ENCODE measurements around the gene PTGES3L.
"Not testable (repeated sequence)": the region's sequence is repeated elsewhere in the genome, so short reads cannot be mapped to it uniquely, and the experiment has no call there.

Gene PTGES3L

GRCh38 chr17:42980274-42980765 lies 440 bp upstream of the PTGES3L start, which contains the start of gene RUNDC1:
TSS of gene RUNDC1 (plus strand) at chr17:42980565. CDS start at chr17:42980577, 12 bp downstream.
- DNase-seq (ENCODE audit: low read depth): peak; percentile 84

GRCh38 chr17:42975701-42976100 lies 4.2 kb downstream of the PTGES3L start:
- not testable (repeated sequence) for DNase-seq (ENCODE audit: low read depth)

GRCh38 chr17:42975265-42975664 lies 4.6 kb downstream of the PTGES3L start:
- DNase-seq (ENCODE audit: low read depth): no peak

DNA sequence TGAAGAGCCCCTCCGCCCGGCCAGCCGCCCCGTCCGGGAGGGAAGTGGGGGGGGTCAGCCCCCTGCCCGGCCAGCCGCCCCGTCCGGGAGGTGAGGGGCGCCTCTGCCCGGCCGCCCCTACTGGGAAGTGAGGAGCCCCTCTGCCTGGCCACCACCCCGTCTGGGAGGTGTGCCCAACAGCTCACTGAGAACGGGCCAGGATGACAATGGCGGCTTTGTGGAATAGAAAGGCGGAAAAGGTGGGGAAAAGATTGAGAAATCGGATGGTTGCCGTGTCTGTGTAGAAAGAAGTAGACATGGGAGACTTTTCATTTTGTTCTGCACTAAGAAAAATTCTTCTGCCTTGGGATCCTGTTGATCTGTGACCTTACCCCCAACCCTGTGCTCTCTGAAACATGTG lies 6.6 kb downstream of the PTGES3L start:
- DNase-seq (ENCODE audit: low read depth): not testable (repeated sequence)

GRCh38 chr17:42971589-42971988 lies 8.3 kb downstream of the PTGES3L start:
- no peak for DNase-seq (ENCODE audit: low read depth)

DNA sequence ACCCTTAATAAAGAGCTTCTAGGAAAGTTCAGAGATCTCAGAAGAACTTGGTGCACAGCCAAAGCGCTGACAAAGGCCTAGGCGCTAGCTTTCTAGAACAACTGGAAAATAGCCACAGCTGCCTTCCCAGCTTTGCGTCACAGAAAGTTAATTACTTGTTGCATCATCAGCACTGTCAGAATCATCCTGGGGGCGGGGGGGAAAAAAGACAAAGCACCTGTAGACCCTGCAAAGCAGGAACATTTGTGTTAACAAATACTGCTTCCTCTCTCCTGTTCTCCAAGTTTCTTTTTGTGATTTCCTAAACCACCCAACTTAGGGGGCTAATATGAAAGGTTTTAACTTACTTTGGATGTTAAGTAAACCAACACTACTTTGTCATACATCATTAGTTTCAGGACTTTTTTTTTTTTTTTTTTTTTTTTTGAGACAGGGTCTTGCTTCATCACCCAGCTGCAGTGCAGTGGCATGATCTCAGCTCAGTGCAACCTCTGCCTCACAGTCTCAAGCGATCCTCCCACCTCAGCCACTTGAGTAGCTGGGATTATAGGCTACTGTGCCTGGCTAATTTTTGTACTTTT lies 10.8 kb downstream of the PTGES3L start:
- DNase-seq (ENCODE audit: low read depth): no peak

DNA sequence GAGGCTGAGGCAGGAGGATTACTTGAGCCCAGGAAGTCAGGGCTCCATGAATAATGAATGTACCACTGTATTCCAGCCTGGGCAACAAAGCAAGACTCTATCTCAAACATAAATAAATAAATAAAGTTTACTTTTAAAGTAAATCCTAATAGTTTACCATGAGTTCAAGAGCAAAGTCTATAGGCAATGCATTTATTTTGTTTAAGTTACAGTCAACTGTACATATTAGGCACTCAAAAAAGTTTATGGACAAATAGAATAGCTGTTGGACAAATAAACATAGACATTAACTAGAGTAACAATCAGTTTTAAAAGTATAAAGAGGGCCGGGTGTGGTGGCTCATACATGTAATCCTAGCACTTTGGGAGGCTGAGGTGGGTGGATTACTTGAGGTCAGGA lies 12.0 kb downstream of the PTGES3L start:
- no peak for DNase-seq (ENCODE audit: low read depth)

DNA sequence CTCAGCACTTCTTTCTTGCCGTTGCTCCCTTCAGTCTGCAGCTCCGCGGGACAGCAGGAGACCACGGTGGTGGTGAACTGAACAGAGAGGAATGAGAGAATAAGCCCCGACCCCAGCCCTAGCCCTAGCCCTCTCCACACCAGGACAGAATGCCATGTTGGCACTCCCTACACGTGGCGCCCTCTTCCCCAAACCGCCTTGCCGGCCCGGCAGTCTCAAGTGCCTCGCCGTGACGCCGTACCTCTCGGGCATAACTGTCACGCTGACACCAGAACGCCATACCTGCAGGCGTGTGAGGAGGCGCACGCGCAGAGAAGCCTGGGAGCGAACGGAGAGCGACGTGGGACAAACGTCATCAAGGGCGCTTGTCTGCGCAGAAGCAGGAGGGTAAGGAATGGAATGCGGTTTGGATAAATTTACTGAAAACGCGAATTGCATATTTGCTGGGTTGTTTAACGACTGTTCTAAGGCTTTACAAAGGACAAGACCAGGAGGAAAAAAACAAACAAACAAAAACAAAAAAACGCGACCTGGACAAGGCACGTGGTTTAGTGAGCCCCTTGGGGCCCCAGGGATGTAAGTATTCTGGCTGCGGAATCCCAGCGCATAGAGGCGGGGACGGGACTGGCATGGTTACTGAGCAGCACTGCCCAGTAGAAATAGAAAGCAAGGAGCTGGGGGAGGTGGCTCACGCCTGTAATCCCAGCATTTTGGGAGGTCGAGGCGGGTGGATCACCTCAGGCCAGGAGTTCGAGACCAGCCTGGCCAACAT lies 15.5 kb downstream of the PTGES3L start, which contains the start of gene AARSD1:
Gene AARSD1 (minus strand): TSS at position 294 of the 772 bp plus-strand sequence. CDS start 14 bp downstream, at position 280.
- peak; percentile 77 for DNase-seq (ENCODE audit: low read depth)

- no peak for DNase-seq (ENCODE audit: low read depth)
Observed at GRCh38 chr17:42953669-42954068, 26.2 kb downstream of the PTGES3L start.

GRCh38 chr17:42950044-42950783 lies 29.7 kb downstream of the PTGES3L start:
- no peak for DNase-seq (ENCODE audit: low read depth)

- DNase-seq (ENCODE audit: low read depth): no peak
Observed at GRCh38 chr17:42946812-42947211, 33.1 kb downstream of the PTGES3L start.

DNA sequence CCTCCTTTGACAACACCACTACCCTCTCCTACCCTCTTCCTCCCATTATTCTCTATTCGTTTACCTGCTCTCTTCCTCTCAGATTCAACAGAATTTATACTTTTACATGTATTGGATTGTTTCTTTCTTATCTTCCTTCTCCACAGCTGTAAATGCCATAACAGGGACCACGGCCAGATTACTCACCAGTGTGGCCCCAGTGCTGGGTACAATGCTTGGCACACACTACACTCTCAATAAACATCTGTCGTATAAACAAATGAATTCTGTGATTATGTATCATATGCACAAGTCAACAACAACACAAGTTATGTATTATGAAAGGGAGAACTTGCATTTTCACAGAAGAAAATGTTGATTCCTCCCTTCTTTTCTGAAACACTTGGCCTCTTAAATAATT lies 35.7 kb downstream of the PTGES3L start:
- no peak for DNase-seq (ENCODE audit: low read depth)

- no peak for DNase-seq (ENCODE audit: low read depth)
Observed at GRCh38 chr17:42937712-42938596, 41.9 kb downstream of the PTGES3L start.

- DNase-seq (ENCODE audit: low read depth): no peak
Observed at GRCh38 chr17:42929497-42929844, 50.4 kb downstream of the PTGES3L start.

DNA sequence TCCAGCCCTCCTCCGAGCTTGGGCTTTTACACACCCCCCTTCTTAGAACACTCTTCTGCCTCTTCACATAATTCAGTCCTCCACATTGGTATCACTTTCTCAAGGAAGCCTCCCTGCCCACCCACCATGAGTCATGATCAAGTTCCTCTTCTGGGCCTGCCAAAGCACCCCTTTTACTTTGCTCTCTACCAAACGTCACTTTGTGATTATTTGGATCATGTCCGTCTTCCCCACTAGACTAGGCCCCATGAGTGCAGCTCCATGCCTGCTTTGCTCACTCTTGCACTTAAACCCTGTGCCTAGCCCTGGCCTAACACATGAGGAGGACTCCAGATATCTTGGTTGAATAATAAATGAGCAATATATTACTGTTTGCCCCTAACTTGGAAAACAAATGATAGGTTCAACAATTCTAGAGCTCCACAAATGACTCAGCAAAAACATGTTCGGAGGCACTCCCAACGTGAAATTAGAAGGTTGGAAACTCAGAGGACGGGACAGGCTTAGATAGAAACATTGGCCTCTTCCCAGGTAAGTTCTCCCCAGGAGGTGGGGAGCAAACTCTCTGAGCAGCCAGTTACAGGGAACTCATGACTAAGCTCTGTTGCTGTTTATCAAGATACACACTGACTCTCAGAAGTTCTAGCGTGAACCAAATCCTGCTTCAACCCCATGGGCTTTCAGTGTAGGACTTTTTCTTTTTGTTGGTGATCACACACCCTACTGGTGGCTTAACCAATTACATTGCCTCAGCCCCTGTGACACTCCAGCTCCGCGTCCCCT lies 51.0 kb downstream of the PTGES3L start:
- no peak for DNase-seq (ENCODE audit: low read depth)

DNA sequence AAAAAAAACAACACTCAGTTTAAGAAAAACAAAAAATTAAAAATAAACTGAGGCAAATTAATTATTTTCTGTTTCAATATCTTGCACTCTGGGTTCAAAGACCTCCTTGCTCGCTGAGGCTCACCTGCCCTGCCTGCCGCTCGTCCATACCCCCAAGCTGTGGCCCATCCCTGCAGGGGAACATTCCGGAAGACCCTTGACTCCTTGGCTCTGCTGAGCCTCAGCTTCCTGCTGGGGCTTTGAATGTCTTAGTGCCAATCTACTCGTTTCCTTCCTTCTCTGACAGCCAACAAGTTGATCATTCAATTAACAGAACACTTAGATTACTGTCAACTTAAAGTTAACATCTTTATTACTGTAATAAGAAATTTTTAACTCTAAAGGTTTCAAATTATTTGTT lies 55.0 kb downstream of the PTGES3L start:
- DNase-seq (ENCODE audit: low read depth): no peak

DNA sequence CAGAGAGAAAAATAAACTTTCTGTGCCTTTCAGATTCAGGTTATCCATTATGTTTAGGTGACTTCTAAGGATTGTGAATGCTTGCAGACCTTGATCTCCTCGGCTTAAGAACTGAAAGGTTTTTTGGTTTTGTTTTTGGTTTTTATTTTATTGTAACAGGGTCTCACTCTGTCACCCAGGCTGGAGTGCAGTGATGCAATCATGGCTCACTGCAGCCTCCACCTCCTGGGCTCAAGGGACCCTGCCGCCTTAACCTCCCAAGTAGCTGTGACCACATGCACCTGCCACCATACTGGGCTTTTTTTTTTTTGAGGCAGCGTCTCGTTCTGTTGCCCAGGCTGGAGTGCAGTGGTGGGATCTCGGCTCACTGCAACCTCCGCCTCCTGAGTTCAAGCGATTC lies 56.4 kb downstream of the PTGES3L start:
- DNase-seq (ENCODE audit: low read depth): not testable (repeated sequence)

DNA sequence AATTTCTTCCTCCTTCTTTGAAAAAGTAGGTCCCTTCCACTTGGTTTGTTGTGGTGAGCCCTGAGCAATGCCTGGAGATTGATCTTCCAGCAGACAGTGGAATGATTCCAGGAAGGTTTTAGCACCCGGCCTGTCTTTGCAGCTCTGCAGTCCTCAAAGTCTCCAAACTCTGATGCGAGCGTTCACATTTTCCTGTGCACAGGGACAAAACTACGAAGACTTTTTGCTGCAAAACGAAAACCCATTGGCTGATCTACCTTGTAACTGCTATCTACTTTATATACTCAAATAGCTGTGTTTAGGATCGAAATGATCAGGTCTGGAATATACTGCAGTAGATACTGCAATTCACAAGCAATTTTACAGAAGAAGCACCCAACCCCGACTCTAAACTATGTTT lies 57.6 kb downstream of the PTGES3L start:
- no peak for DNase-seq (ENCODE audit: low read depth)

DNA sequence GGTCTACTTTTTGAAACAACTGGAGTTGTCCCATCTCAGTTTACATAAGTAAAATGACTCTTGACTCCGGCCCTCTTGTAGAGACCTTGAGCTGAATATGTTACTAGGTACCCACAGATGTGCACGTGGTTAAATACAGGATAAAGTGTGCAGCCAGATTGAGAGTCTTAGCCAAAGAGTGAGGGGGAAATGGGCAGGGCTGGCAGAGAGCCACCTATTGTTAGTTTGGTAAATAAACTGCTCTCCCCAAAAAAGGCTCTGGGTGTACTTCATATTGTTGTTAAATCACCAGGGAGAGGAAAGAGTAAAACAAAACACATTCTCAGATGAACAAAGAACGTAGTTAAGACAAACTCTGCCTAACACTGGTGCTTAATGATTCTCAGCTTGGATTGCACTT lies 59.0 kb downstream of the PTGES3L start:
- no peak for DNase-seq (ENCODE audit: low read depth)

DNA sequence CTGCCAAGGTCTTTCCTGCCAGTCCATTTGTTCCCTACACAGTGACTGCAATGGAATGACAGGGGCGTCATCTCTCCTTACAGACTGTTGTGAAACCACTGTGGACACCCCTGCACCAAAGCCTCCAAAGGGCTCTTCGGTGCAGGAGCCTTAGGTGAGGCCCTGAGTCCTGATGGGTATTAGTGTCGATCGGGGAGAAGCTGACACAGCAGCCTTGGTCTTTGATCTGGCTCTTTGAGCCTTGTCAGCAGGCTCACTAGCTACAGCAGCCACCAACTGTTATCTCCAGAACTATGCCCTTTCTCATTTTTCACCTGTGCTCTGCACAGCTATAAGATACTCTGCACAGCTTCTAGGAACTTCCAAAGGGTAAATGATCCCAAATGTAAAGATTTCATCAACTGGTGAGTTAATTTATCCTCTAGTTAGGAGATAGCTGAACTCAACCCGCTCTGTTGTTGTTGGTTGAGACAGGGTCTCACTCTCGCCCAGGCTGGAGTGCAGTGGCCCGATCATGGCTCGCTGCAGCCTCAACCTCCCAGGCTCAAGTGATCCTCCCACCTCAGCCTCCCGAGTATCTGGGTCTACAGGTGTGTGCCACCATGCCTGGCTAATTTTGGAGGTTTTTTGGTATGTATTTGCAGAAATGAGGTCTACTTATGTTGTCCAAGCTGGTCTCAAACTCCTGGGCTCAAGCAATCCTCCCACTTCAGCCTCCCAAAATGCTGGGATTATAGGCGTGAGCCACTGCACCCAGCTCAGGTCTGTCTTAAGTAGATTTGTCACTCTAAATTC lies 59.6 kb downstream of the PTGES3L start:
- DNase-seq (ENCODE audit: low read depth): no peak
